Psoas muscle (tissue), 8 donors: Measurements from ENCODE around the gene SPP2. TPM values are rescaled to one million over a fixed set of nuclear protein-coding genes. Genes with fewer than 3 reads are reported as not detected.

Source experiments
- ATAC-seq, 4 donors: fragments of 200-7000 bp; cut with Tn5 transposase; one replicate each; pipeline ENCODE4 v1.9.1; 2020; ENCODE audit warnings: moderate library complexity in 3 of 4, mild to moderate bottlenecking in 2 of 4
- DNase-seq, 2 donors: peaks; one replicate each; pipeline ENCODE4 v3.0.0-alpha.2; 2020
- H3K27ac ChIP-seq: fragments of 200-600 bp; one replicate; pipeline ENCODE4 v1.8.0; 2022
- H3K27me3 ChIP-seq, 3 donors: fragments of 200-600 bp in 1 of 3; one replicate each; pipeline versions ENCODE4 v1.6.1 to v1.8.0; 2013 to 2022; ENCODE audit warnings: low read length in 2 of 3, mild to moderate bottlenecking in 2 of 3, moderate library complexity in 1 of 3; ENCODE audit not compliant: insufficient read depth in 3 of 3
- H3K36me3 ChIP-seq, 2 donors: fragments of 200-600 bp in 1 of 2; one replicate each; pipeline versions ENCODE4 v1.6.1 to v1.8.0; 2013 to 2022; ENCODE audit warnings: low read depth in 1 of 2, mild to moderate bottlenecking in 1 of 2, moderate library complexity in 1 of 2; ENCODE audit not compliant: insufficient read depth in 1 of 2
- H3K4me1 ChIP-seq: fragments of 200-600 bp; one replicate; pipeline ENCODE4 v1.8.0; 2022
- H3K4me3 ChIP-seq: fragments of 200-600 bp; one replicate; pipeline ENCODE4 v1.8.0; 2022; ENCODE audit warnings: mild to moderate bottlenecking
- H3K9me3 ChIP-seq: fragments of 200-600 bp; one replicate; pipeline ENCODE4 v1.8.0; 2022
- WGBS, 3 donors: extraction: QIAGEN DNeasy Blood & Tissue Kit; methylation state at CpG; one replicate each; pipeline versions ENCODE4 v1.1.6 to v1.1.7; 2013; 5-methylcytosine and 5-hydroxymethylcytosine counted together
- intact Hi-C, 2 donors: fragments of 100-400 bp; cut with DNase I; formaldehyde crosslinking; loops; one replicate each; pipeline versions ENCODE4 v1.11.0 to v1.14.2; 2022
- polyA plus RNA-seq, 3 donors: library from polyadenylated mRNA; stranded (reverse); fragments of 200-250 nt; gene quantifications; one replicate each; pipeline ENCODE4 v1.2.3, GENCODE V29; 2013
- total RNA-seq, 4 donors: library from RNA; stranded (reverse); fragmentation: NEBNext Ultra II Directional in 2 of 4; extraction: Animal tissue kit (Norgen Biotek cat#: 25700) in 2 of 4; gene quantifications; one replicate each; pipeline versions ENCODE4 v1.2.1 to v1.2.4, GENCODE V29; 2021 to 2023
- TF ChIP-seq, protein P1 (sequence below): fragments of 200-600 bp; IDR thresholded peaks from one replicate; pipeline ENCODE4 v1.8.0; 2022; ENCODE audit warnings: antibody characterized with exemption
- donor health status: healthy with polysubstance abuse.
- donor health status: DM: no; HTN: no; CAD: no; lungs with moderate emphysema.
- donor health status: Bipolar disorder and iron deficiency.
- donor health status: healthy.
- donor health status: DM: yes; HTN: yes; CAD: no.
- donor health status: DM: no; HTN: no; CAD: no.
- donor health status: DM: no; HTN: no; CAD: no.
- donor health status: DM: yes; HTN: yes; CAD: no.

Gene SPP2
- total and polyA plus RNA-seq, 7 donors: not detected

DNA sequence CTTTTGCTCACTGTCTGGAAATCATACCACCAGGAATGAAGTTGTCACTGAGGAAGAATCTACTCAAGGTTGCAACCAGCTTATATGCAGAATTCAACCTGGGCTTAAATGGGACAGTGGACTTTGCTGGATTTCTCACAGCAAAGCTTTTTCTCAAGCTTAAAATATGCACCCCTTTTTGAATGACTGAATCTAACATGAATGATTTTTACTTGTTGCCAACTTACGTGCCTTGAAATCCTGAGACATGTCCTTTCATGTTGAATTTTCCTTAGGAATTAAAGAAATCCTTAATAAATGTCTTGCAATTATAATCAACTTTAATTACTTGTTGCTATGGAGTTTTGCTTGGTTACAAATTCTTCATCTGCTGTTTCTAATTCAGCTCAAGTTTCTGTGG lies 57.4 kb downstream of the SPP2 start:
- 64 to 75% (median 70%) methylated on average over 1 of the region's 1 CpG for WGBS, 3 donors
- no peaks in the 10 kb centered on the region for H3K4me1 ChIP-seq
- DNase-seq (no peak), ATAC-seq (no peak)
- H3K9me3 ChIP-seq: no peaks in the 10 kb centered on the region
- H3K27ac ChIP-seq: no peak overlapping the region
- no peak overlapping the region for H3K4me3 ChIP-seq
- no peaks in the 10 kb centered on the region for H3K27me3 ChIP-seq
- H3K36me3 ChIP-seq: no peaks in the 10 kb centered on the region
- TF ChIP-seq, protein P1, sequence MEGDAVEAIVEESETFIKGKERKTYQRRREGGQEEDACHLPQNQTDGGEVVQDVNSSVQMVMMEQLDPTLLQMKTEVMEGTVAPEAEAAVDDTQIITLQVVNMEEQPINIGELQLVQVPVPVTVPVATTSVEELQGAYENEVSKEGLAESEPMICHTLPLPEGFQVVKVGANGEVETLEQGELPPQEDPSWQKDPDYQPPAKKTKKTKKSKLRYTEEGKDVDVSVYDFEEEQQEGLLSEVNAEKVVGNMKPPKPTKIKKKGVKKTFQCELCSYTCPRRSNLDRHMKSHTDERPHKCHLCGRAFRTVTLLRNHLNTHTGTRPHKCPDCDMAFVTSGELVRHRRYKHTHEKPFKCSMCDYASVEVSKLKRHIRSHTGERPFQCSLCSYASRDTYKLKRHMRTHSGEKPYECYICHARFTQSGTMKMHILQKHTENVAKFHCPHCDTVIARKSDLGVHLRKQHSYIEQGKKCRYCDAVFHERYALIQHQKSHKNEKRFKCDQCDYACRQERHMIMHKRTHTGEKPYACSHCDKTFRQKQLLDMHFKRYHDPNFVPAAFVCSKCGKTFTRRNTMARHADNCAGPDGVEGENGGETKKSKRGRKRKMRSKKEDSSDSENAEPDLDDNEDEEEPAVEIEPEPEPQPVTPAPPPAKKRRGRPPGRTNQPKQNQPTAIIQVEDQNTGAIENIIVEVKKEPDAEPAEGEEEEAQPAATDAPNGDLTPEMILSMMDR: no peak
- intact Hi-C loops: no loop called here

GRCh38 chr2:234109321-234109720 lies 58.8 kb downstream of the SPP2 start:
- intact Hi-C loops: no loop called here
- no peak overlapping the region for H3K27ac ChIP-seq
- H3K36me3 ChIP-seq: no peaks in the 10 kb centered on the region
- TF ChIP-seq, protein P1: no peak
- H3K4me3 ChIP-seq: no peak overlapping the region
- H3K9me3 ChIP-seq: no peaks in the 10 kb centered on the region
- no peak for DNase-seq
- no peak for ATAC-seq
- 76 to 83% (median 83%) methylated on average over 8 of the region's 8 CpGs for WGBS, 3 donors
- H3K4me1 ChIP-seq: no peaks in the 10 kb centered on the region
- no peaks in the 10 kb centered on the region for H3K27me3 ChIP-seq

- H3K9me3 ChIP-seq: no peaks in the 10 kb centered on the region
- H3K4me3 ChIP-seq: no peak overlapping the region
- no peaks in the 10 kb centered on the region for H3K4me1 ChIP-seq
- DNase-seq (no peak), ATAC-seq (no peak)
- H3K27me3 ChIP-seq: no peaks in the 10 kb centered on the region
- H3K36me3 ChIP-seq: no peaks in the 10 kb centered on the region
- TF ChIP-seq, protein P1: no peak
- H3K27ac ChIP-seq: no peak overlapping the region
- intact Hi-C loops: no loop called here
Measured at GRCh38 chr2:234110219-234110618, 59.7 kb downstream of the SPP2 start.

GRCh38 chr2:234111523-234111922 lies 61.0 kb downstream of the SPP2 start:
- TF ChIP-seq, protein P1: no peak

GRCh38 chr2:234116010-234116409 lies 65.5 kb downstream of the SPP2 start:
- Histone ChIP-seq H3K4me3 (no peak overlapping the region), H3K4me1 (no peaks in the 10 kb centered on the region), H3K36me3 (no peaks in the 10 kb centered on the region), H3K27ac (no peak overlapping the region), H3K9me3 (no peaks in the 10 kb centered on the region), H3K27me3 (no peaks in the 10 kb centered on the region)
- ATAC-seq: no peak
- WGBS, 3 donors: 63 to 76% (median 66%) methylated on average over 4 of the region's 4 CpGs
- no peak for DNase-seq
- intact Hi-C loops: no loop called here
- TF ChIP-seq, protein P1: no peak

More at GRCh38 chr2:234111523-234111922, 61.0 kb downstream of the SPP2 start:
- 48 to 53% (median 49%) methylated on average over 1 of the region's 1 CpG for WGBS, 3 donors
- H3K4me3 ChIP-seq: no peak overlapping the region
- H3K4me1 ChIP-seq: no peaks in the 10 kb centered on the region
- no peak for ATAC-seq
- no peaks in the 10 kb centered on the region for H3K9me3 ChIP-seq
- intact Hi-C loops: no loop called here
- no peaks in the 10 kb centered on the region for H3K27me3 ChIP-seq
- H3K27ac ChIP-seq: no peak overlapping the region
- DNase-seq: no peak
- no peaks in the 10 kb centered on the region for H3K36me3 ChIP-seq
